ENCODE results near the gene ARMH1.

DNA sequence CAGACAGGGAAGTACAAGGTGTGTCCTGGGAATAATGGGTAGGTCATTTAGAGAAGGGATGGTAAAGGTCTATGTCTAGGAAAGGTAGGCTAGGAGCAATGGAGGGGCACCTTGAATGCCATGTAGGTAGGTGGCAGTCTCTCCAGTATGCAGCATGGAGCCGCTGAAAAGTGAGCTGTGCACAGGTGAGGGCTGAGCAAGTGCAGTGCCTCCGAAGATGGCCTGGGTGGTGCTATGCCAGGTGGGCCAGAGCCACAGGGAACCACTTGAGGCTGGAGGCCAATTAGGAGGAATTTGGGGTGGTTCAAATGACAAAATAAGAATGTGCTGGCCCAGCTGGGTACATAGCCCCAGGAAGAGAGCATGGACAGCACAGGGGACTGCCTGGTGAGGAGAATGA, 31.4 kb downstream of the ARMH1 start:
- TF ChIP-seq, protein P1, sequence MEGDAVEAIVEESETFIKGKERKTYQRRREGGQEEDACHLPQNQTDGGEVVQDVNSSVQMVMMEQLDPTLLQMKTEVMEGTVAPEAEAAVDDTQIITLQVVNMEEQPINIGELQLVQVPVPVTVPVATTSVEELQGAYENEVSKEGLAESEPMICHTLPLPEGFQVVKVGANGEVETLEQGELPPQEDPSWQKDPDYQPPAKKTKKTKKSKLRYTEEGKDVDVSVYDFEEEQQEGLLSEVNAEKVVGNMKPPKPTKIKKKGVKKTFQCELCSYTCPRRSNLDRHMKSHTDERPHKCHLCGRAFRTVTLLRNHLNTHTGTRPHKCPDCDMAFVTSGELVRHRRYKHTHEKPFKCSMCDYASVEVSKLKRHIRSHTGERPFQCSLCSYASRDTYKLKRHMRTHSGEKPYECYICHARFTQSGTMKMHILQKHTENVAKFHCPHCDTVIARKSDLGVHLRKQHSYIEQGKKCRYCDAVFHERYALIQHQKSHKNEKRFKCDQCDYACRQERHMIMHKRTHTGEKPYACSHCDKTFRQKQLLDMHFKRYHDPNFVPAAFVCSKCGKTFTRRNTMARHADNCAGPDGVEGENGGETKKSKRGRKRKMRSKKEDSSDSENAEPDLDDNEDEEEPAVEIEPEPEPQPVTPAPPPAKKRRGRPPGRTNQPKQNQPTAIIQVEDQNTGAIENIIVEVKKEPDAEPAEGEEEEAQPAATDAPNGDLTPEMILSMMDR (IDR thresholded peaks at IDR 0.05) = no peak
- TF ChIP-seq POLR2A (IDR thresholded peaks at IDR 0.05) = no peak
